Heart left ventricle (tissue), 16 donors: ENCODE measurements around the gene ACTN2. TPM values are rescaled to one million over a fixed set of nuclear protein-coding genes. Genes with fewer than 3 reads are reported as not detected.

Source experiments
- ATAC-seq, 4 donors: fragments of 200-7000 bp; cut with Tn5 transposase; one replicate each; pipeline ENCODE4 v1.9.1; 2020 to 2022; ENCODE audit warnings: moderate library complexity in 4 of 4, mild to moderate bottlenecking in 3 of 4, moderate number of reproducible peaks in 1 of 4
- DNase-seq, 5 donors: peaks; one replicate each; pipeline ENCODE4 v3.0.0-alpha.2; 2020
- H3K27ac ChIP-seq, 12 donors: fragments of 200-600 bp; sonication (generic) in 4 of 12; one replicate each; pipeline versions ENCODE4 v1.5.0 to v1.8.0; 2016 to 2022; ENCODE audit warnings: mild to moderate bottlenecking in 2 of 12
- H3K27me3 ChIP-seq, 9 donors: fragments of 200-600 bp; sonication (generic) in 2 of 9; one replicate each; pipeline versions ENCODE4 v1.5.1 to v1.8.0; 2016 to 2022; ENCODE audit warnings: mild to moderate bottlenecking in 3 of 9
- H3K36me3 ChIP-seq, 9 donors: fragments of 200-600 bp; sonication (generic) in 2 of 9; one replicate each; pipeline versions ENCODE4 v1.5.0 to v1.8.0; 2018 to 2022; ENCODE audit warnings: mild to moderate bottlenecking in 2 of 9
- H3K4me1 ChIP-seq, 12 donors: fragments of 200-600 bp; sonication (generic) in 4 of 12; one replicate each; pipeline versions ENCODE4 v1.5.0 to v1.8.0; 2016 to 2022; ENCODE audit warnings: mild to moderate bottlenecking in 3 of 12
- H3K4me3 ChIP-seq, 12 donors: fragments of 200-600 bp; sonication (generic) in 4 of 12; one replicate each; pipeline versions ENCODE4 v1.5.0 to v1.8.0; 2017 to 2022; ENCODE audit warnings: mild to moderate bottlenecking in 9 of 12, moderate library complexity in 4 of 12
- H3K9me3 ChIP-seq, 12 donors: fragments of 200-600 bp; sonication (generic) in 4 of 12; one replicate each; pipeline versions ENCODE4 v1.5.0 to v1.8.0; 2016 to 2022; ENCODE audit warnings: mild to moderate bottlenecking in 1 of 12
- POLR2A ChIP-seq, 2 donors: fragments of 450-650 bp; IDR thresholded peaks; one replicate each; pipeline ENCODE4 v1.6.1; 2017; ENCODE audit warnings: antibody characterized with exemption in 2 of 2, mild to moderate bottlenecking in 2 of 2, moderate library complexity in 2 of 2
- WGBS, 4 donors: extraction: QIAGEN DNeasy Blood & Tissue Kit in 2 of 4; methylation state at CpG; one replicate each; pipeline versions ENCODE4 v1.1.5 to v1.1.7; 2013 to 2018; 5-methylcytosine and 5-hydroxymethylcytosine counted together
- intact Hi-C, 10 donors: fragments of 100-400 bp; cut with DNase I; formaldehyde crosslinking; loops; one replicate each; pipeline versions ENCODE4 v1.11.1 to v1.14.2; 2022
- polyA plus RNA-seq, 2 donors: library from polyadenylated mRNA; stranded (reverse); fragments of 200-250 nt; gene quantifications; one replicate each; pipeline ENCODE4 v1.2.3, GENCODE V29; 2013
- total RNA-seq, 9 donors: library from RNA; depleted of rRNA in 2 of 9; stranded (reverse); fragments of >200 nt in 2 of 9; fragmentation: NEBNext Ultra II Directional in 3 of 9; extraction: Animal tissue kit (Norgen Biotek cat#: 25700) in 3 of 9; gene quantifications; one replicate each; pipeline versions ENCODE4 v1.1.0 to v1.2.4, GENCODE V29; 2016 to 2023
- TF ChIP-seq, protein P1 (sequence below), 12 donors: fragments of 200-600 bp; sonication (generic) in 4 of 12; IDR thresholded peaks; one replicate each; pipeline versions ENCODE4 v1.5.0 to v1.8.0; 2018 to 2022; ENCODE audit warnings: antibody characterized with exemption in 12 of 12, mild to moderate bottlenecking in 5 of 12
- donor health status: ischemic (EF 13 %, LVEDD 7.1; RV severe dilation, severe dysfunction).
- donor health status: healthy with polysubstance abuse.
- donor health status: DM: no; HTN: yes; CAD: no.
- donor health status: DM: no; HTN: no; CAD: no.
- donor health status: ischemic (EF 25% LVEDD 6.9; RV normal size, moderate dysfunction).
- donor health status: ischemic (EF 25% LVEDD 5.7; RV mildly dilated, moderate dysfunction).
- donor health status: healthy.
- donor health status: DM: yes; HTN: yes; CAD: no.
- donor health status: ischemic (EF 35%, LVEDD 5.7; RV mildly dilated, moderate dysfunction).
- donor health status: nonischemic (EF 11% LVEDD 7.7; RV severe dilation, severe dysfunction).
- donor health status: DM: yes; HTN: yes; CAD: no.
- donor health status: PGD.
- donor health status: ischemic (EF 29% LVEDD 5.4; RV normal size, mild dysfunction).
- donor health status: nonischemic (EF 23%, LVEDD 6.1; RV moderate dilation, normal function).

Gene ACTN2
- total and polyA plus RNA-seq, 11 donors, result 1,024 to 4,007 (median 2,848) TPM

GRCh38 chr1:236741753-236742152 lies 55.5 kb downstream of the ACTN2 start:
- no peak for ATAC-seq
- 62 to 68% (median 67%) methylated on average over 11 of the region's 11 CpGs for WGBS, 4 donors
- H3K4me1 ChIP-seq, result peaks cover 0 to 45% (median 7%) of the 10 kb centered on the region in 12 donors
- peak in 1 of 5 donors; percentile 20 for DNase-seq
- no peak for TF ChIP-seq POLR2A (IDR thresholded peaks at IDR 0.05)
- TF ChIP-seq, protein P1, sequence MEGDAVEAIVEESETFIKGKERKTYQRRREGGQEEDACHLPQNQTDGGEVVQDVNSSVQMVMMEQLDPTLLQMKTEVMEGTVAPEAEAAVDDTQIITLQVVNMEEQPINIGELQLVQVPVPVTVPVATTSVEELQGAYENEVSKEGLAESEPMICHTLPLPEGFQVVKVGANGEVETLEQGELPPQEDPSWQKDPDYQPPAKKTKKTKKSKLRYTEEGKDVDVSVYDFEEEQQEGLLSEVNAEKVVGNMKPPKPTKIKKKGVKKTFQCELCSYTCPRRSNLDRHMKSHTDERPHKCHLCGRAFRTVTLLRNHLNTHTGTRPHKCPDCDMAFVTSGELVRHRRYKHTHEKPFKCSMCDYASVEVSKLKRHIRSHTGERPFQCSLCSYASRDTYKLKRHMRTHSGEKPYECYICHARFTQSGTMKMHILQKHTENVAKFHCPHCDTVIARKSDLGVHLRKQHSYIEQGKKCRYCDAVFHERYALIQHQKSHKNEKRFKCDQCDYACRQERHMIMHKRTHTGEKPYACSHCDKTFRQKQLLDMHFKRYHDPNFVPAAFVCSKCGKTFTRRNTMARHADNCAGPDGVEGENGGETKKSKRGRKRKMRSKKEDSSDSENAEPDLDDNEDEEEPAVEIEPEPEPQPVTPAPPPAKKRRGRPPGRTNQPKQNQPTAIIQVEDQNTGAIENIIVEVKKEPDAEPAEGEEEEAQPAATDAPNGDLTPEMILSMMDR (IDR thresholded peaks at IDR 0.05), result no peak
- no peak overlapping the region for H3K4me3 ChIP-seq
- H3K36me3 ChIP-seq, result peaks cover 0 to 96% (median 63%) of the 10 kb centered on the region in 9 donors
- H3K27me3 ChIP-seq, result no peaks in the 10 kb centered on the region
- peak overlapping the region in 5 of 12 donors; percentile 24 to 41 (median 35) for H3K27ac ChIP-seq
- intact Hi-C loops, result no loop called here
- H3K9me3 ChIP-seq, result no peaks in the 10 kb centered on the region

GRCh38 chr1:236742421-236743160 lies 56.3 kb downstream of the ACTN2 start:
- WGBS, 4 donors, result 74 to 82% (median 77%) methylated on average over 10 of the region's 10 CpGs
- DNase-seq (no peak), ATAC-seq (no peak)
- Histone ChIP-seq H3K9me3 (no peaks in the 10 kb centered on the region), H3K4me3 (no peak overlapping the region), H3K27me3 (no peaks in the 10 kb centered on the region), H3K4me1 (peaks cover 0 to 52% (median 10%) of the 10 kb centered on the region in 12 donors), H3K36me3 (peaks cover 0 to 93% (median 55%) of the 10 kb centered on the region in 9 donors), H3K27ac (peak overlapping the region in 3 of 12 donors; percentile 30 to 41 (median 38))
- intact Hi-C loops, result no loop called here
- TF ChIP-seq POLR2A (IDR thresholded peaks at IDR 0.05), result no peak
- TF ChIP-seq, protein P1 (IDR thresholded peaks at IDR 0.05), result no peak

DNA sequence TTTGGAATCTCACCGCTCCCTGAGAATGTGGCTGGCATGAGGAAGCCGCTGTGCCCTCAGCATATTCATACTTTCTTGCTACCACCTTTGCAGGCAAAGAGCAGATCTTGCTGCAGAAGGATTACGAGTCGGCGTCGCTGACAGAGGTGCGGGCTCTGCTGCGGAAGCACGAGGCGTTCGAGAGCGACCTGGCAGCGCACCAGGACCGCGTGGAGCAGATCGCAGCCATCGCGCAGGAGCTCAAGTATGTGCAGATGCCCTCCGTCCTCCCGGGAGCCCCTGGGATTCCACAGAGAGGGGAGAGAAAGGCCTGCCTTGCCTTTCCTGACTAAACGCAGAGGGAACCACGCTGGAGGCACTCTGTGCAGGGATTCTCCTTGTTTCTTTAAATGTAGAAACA lies 58.2 kb downstream of the ACTN2 start:
- DNase-seq (no peak), ATAC-seq (no peak)
- Histone ChIP-seq H3K9me3 (no peaks in the 10 kb centered on the region), H3K27me3 (no peaks in the 10 kb centered on the region), H3K27ac (peak overlapping the region in 4 of 12 donors; percentile 15 to 87 (median 81)), H3K36me3 (peaks cover 0 to 93% (median 65%) of the 10 kb centered on the region in 9 donors), H3K4me1 (peaks cover 0 to 61% (median 12%) of the 10 kb centered on the region in 12 donors), H3K4me3 (no peak overlapping the region)
- TF ChIP-seq, protein P1 (IDR thresholded peaks at IDR 0.05), result no peak
- no peak for TF ChIP-seq POLR2A (IDR thresholded peaks at IDR 0.05)
- intact Hi-C loops, result no loop called here
- 76 to 90% (median 84%) methylated on average over 14 to 22 of the region's 22 CpGs for WGBS, 4 donors

- 43 to 68% (median 59%) methylated on average over 5 of the region's 5 CpGs for WGBS, 4 donors
- peaks cover 0 to 93% (median 67%) of the 10 kb centered on the region in 9 donors for H3K36me3 ChIP-seq
- no peak for TF ChIP-seq POLR2A (IDR thresholded peaks at IDR 0.05)
- TF ChIP-seq, protein P1 (IDR thresholded peaks at IDR 0.05), result no peak
- DNase-seq (peak in 4 of 5 donors; percentile 51 to 65 (median 56)), ATAC-seq (peak; percentile 74 to 87 (median 84))
- H3K27me3 ChIP-seq, result no peaks in the 10 kb centered on the region
- no peaks in the 10 kb centered on the region for H3K9me3 ChIP-seq
- H3K4me3 ChIP-seq, result no peak overlapping the region
- H3K4me1 ChIP-seq, result peaks cover 0 to 63% (median 9%) of the 10 kb centered on the region in 12 donors
- intact Hi-C loops, result loop anchor here in 1 of 10 donors (5.0 kb wide), 1 partner anchor 59 kb away; the partner anchor contains the start of gene ACTN2
- peak overlapping the region; percentile 52 to 87 (median 79) for H3K27ac ChIP-seq
Measured at GRCh38 chr1:236746785-236747184, 60.5 kb downstream of the ACTN2 start.
